DOHH2 (cell line): ENCODE results near the gene TRAF6.
"Not testable (repeated sequence)": the region's sequence is repeated elsewhere in the genome, so short reads cannot be mapped to it uniquely, and the experiment has no call there.

Source experiments
- H3F3A ChIP-seq: fragments of 200-600 bp; sonication (generic), shearing (Covaris generic); 2 replicates; pipeline ENCODE4 v1.6.0; 2016; ENCODE audit warnings: antibody characterized with exemption, mild to moderate bottlenecking; ENCODE audit not compliant: control insufficient read depth, insufficient read depth
- H3K27ac ChIP-seq: fragments of 200-600 bp; sonication (generic); 2 replicates; pipeline ENCODE4 v1.5.1; 2014; ENCODE audit warnings: low read depth, mild to moderate bottlenecking, low read length, moderate library complexity
- H3K27me3 ChIP-seq: fragments of 200-600 bp; sonication (generic); 2 replicates; pipeline ENCODE4 v1.6.1; 2014; ENCODE audit warnings: mild to moderate bottlenecking, low read length, mixed read lengths; ENCODE audit not compliant: control insufficient read depth
- H3K36me3 ChIP-seq: fragments of 200-600 bp; sonication (generic); 2 replicates; pipeline ENCODE4 v1.6.1; 2014; ENCODE audit warnings: mild to moderate bottlenecking, low read length, moderate library complexity, mixed read lengths; ENCODE audit not compliant: control insufficient read depth
- H3K4me1 ChIP-seq: fragments of 200-600 bp; sonication (generic); 2 replicates; pipeline ENCODE4 v1.6.1; 2014; ENCODE audit warnings: mild to moderate bottlenecking, low read length, mixed read lengths; ENCODE audit not compliant: control insufficient read depth
- H3K4me2 ChIP-seq: fragments of 200-600 bp; sonication (generic); 2 replicates; pipeline ENCODE4 v1.6.0; 2014; ENCODE audit warnings: mild to moderate bottlenecking, low read length, moderate library complexity
- H3K4me3 ChIP-seq: fragments of 200-600 bp; sonication (generic); 2 replicates; pipeline ENCODE4 v1.5.1; 2014; ENCODE audit warnings: mild to moderate bottlenecking, low read length, mixed read lengths
- H3K79me2 ChIP-seq: fragments of 200-600 bp; sonication (generic); 2 replicates; pipeline ENCODE4 v1.6.1; 2014; ENCODE audit warnings: mild to moderate bottlenecking, low read length, mixed read lengths; ENCODE audit not compliant: control insufficient read depth
- H3K9me2 ChIP-seq: fragments of 200-600 bp; sonication (generic); replicated peaks from 2 replicates; pipeline ENCODE4 v1.6.1; 2014; ENCODE audit warnings: mild to moderate bottlenecking, low read length, mixed read lengths; ENCODE audit not compliant: control insufficient read depth
- H3K9me3 ChIP-seq: fragments of 200-600 bp; sonication (generic); 2 replicates; pipeline ENCODE4 v1.6.1; 2014; ENCODE audit warnings: antibody characterized with exemption, low read length, mixed read lengths; ENCODE audit not compliant: control insufficient read depth, insufficient read depth
- H4K20me1 ChIP-seq: fragments of 200-600 bp; sonication (generic); 2 replicates; pipeline ENCODE4 v1.6.0; 2014; ENCODE audit warnings: low read depth, mild to moderate bottlenecking, antibody characterized with exemption, low read length, moderate library complexity; ENCODE audit not compliant: control insufficient read depth, insufficient read depth
- EZH2phosphoT487 ChIP-seq: fragments of 200-600 bp; sonication (generic); IDR thresholded peaks from 2 replicates; pipeline ENCODE4 v1.6.1; 2017; ENCODE audit warnings: borderline replicate concordance, mild to moderate bottlenecking, antibody characterized with exemption, low read length, moderate library complexity, mixed read lengths
- TF ChIP-seq, protein P1 (sequence below): fragments of 200-600 bp; sonication (generic); IDR thresholded peaks from one replicate; pipeline ENCODE4 v1.5.1; 2014; ENCODE audit warnings: antibody characterized with exemption, mild to moderate bottlenecking, low read depth, low read length; ENCODE audit not compliant: poor library complexity, severe bottlenecking

Gene TRAF6

GRCh38 chr11:36512016-36512415 is 1.9 kb upstream of the TRAF6 start:
- H3K4me1 ChIP-seq: peaks cover 17% of the 10 kb centered on the region
- H3K79me2 ChIP-seq: peaks cover 22% of the 10 kb centered on the region
- H4K20me1 ChIP-seq: no peaks in the 10 kb centered on the region; the same call in 1 of the 2 replicates
- H3K9me2 ChIP-seq: no peaks in the 10 kb centered on the region
- peaks cover 9% of the 10 kb centered on the region; the same call in 1 of the 2 replicates for H3K36me3 ChIP-seq
- H3K27me3 ChIP-seq: no peaks in the 10 kb centered on the region
- H3K9me3 ChIP-seq: no peaks in the 10 kb centered on the region
- TF ChIP-seq, protein P1, sequence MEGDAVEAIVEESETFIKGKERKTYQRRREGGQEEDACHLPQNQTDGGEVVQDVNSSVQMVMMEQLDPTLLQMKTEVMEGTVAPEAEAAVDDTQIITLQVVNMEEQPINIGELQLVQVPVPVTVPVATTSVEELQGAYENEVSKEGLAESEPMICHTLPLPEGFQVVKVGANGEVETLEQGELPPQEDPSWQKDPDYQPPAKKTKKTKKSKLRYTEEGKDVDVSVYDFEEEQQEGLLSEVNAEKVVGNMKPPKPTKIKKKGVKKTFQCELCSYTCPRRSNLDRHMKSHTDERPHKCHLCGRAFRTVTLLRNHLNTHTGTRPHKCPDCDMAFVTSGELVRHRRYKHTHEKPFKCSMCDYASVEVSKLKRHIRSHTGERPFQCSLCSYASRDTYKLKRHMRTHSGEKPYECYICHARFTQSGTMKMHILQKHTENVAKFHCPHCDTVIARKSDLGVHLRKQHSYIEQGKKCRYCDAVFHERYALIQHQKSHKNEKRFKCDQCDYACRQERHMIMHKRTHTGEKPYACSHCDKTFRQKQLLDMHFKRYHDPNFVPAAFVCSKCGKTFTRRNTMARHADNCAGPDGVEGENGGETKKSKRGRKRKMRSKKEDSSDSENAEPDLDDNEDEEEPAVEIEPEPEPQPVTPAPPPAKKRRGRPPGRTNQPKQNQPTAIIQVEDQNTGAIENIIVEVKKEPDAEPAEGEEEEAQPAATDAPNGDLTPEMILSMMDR: no peak
- TF ChIP-seq EZH2phosphoT487: no peak
- H3K27ac ChIP-seq: no peak overlapping the region
- no peaks in the 10 kb centered on the region for H3F3A ChIP-seq
- H3K4me2 ChIP-seq: no peak overlapping the region
- no peak overlapping the region for H3K4me3 ChIP-seq

- not testable (repeated sequence) for H4K20me1 ChIP-seq, H3K27ac ChIP-seq, H3K4me3 ChIP-seq, H3K36me3 ChIP-seq, H3F3A ChIP-seq, H3K27me3 ChIP-seq, H3K4me2 ChIP-seq, H3K9me2 ChIP-seq, H3K9me3 ChIP-seq
- Histone ChIP-seq H3K79me2 (peaks cover 26% of the 10 kb centered on the region), H3K4me1 (peaks cover 17% of the 10 kb centered on the region)
Measured at GRCh38 chr11:36511062-36511461, 990 bp upstream of the TRAF6 start.

DNA sequence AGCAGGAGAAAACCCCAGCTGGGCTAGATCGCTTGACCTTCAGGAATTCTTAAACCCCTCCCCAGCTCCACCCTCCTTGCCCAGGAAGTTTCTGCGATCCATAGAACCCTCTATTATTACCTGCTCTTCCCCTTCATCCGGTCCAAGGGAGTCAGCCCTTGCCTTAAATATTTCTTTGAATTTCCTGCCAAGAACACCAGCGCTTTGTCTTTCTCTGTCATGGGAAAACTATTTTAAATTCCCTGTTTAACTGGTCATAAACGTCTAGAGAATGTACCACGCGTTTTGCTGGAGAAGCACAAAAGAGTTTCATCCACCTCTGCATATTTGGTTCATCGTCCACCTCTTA is 496 bp upstream of the TRAF6 start:
- H3K9me3 ChIP-seq: no peaks in the 10 kb centered on the region
- peaks cover 17% of the 10 kb centered on the region for H3K4me1 ChIP-seq
- no peak overlapping the region for H3K27ac ChIP-seq
- H3K79me2 ChIP-seq: peaks cover 31% of the 10 kb centered on the region
- H3K36me3 ChIP-seq: peaks cover 10% of the 10 kb centered on the region; the same call in 1 of the 2 replicates
- H3K4me2 ChIP-seq: peak overlapping the region; percentile 92
- no peaks in the 10 kb centered on the region; the same call in 1 of the 2 replicates for H4K20me1 ChIP-seq
- TF ChIP-seq EZH2phosphoT487: no peak
- TF ChIP-seq, protein P1: no peak
- H3K4me3 ChIP-seq: peak overlapping the region; percentile 93
- no peaks in the 10 kb centered on the region for H3F3A ChIP-seq
- no peaks in the 10 kb centered on the region for H3K9me2 ChIP-seq
- no peaks in the 10 kb centered on the region for H3K27me3 ChIP-seq

DNA sequence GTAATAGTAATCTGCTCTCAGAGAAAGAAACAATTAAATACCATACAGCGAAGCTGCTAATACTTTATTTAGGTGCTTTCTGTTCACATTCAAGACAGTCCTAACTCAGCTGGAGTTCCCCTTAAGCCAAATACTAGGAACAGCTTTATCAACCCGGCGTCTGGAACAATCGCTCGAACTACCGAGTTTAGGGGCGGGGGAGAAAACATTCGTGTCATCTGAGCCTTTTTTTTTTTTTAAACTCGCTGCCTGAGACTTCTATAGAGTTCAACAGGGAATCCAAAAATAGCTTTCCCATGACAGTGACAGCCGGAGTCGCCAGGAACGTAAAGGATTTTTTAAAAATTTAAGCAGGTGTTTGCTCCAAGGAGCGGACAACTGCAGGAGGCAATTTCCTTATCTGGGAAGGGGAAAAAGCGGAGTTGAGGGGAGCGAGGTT is 852 bp downstream of the TRAF6 start:
- TF ChIP-seq, protein P1: no peak
- no peak for TF ChIP-seq EZH2phosphoT487
- Histone ChIP-seq H3K9me3 (no peaks in the 10 kb centered on the region), H3K4me1 (peaks cover 17% of the 10 kb centered on the region), H3K36me3 (peaks cover 12% of the 10 kb centered on the region; the same call in 1 of the 2 replicates), H3K27me3 (no peaks in the 10 kb centered on the region), H3K9me2 (no peaks in the 10 kb centered on the region), H3K27ac (no peak overlapping the region), H3K4me3 (peak overlapping the region; percentile 93), H3F3A (no peaks in the 10 kb centered on the region), H3K4me2 (peak overlapping the region; percentile 92), H4K20me1 (no peaks in the 10 kb centered on the region; the same call in 1 of the 2 replicates), H3K79me2 (peaks cover 43% of the 10 kb centered on the region)
